WTC11 (cell line): ENCODE measurements around the gene GAK. TPM values are rescaled to one million over a fixed set of nuclear protein-coding genes. Genes with fewer than 3 reads are reported as not detected.

Experiments used
- ATAC-seq: fragments of 200-7000 bp; cut with Tn5 transposase; 2 replicates; pipeline ENCODE4 v1.10.0; 2021; ENCODE audit warnings: mild to moderate bottlenecking, moderate library complexity
- CTCF ChIA-PET: fragments of 300-600 bp; sonication (Branson Sonifier 250); formaldehyde crosslinking; loops from one replicate; lab custom pipeline; 2021; ENCODE audit warnings: antibody characterized with exemption; lab: Charles Lee
- POLR2A ChIA-PET: fragments of 350-600 bp; sonication (Branson Sonifier 250); formaldehyde crosslinking; loops from one replicate; lab custom pipeline; 2021; ENCODE audit warnings: antibody characterized with exemption; lab: Charles Lee
- DNase-seq: peaks from one replicate; pipeline ENCODE4 v3.0.0; 2021; ENCODE audit warnings: low spot score
- H3K27ac Mint-ChIP-seq: 2 replicates; pipeline ENCODE4 v1.8.0; 2021; ENCODE audit warnings: mixed read lengths
- H3K27me3 Mint-ChIP-seq: 2 replicates; pipeline ENCODE4 v1.8.0; 2021; ENCODE audit warnings: low read depth, mild to moderate bottlenecking, moderate library complexity, mixed read lengths
- H3K36me3 Mint-ChIP-seq: 2 replicates; pipeline ENCODE4 v1.8.0; 2021; ENCODE audit warnings: mixed read lengths
- H3K4me1 Mint-ChIP-seq: 2 replicates; pipeline ENCODE4 v1.8.0; 2022; ENCODE audit warnings: mixed read lengths
- H3K4me3 Mint-ChIP-seq: 2 replicates; pipeline ENCODE4 v1.8.0; 2021; ENCODE audit warnings: mild to moderate bottlenecking, moderate library complexity, mixed read lengths
- H3K9me3 Mint-ChIP-seq: 2 replicates; pipeline ENCODE4 v1.8.0; 2021; ENCODE audit warnings: mixed read lengths
- ARID4B ChIP-seq: sonication (generic); formaldehyde crosslinking; IDR thresholded peaks from 2 replicates; pipeline ENCODE4 v1.8.0; 2023; ENCODE audit warnings: missing genetic modification reagents, mild to moderate bottlenecking, borderline replicate concordance
- ATF2 ChIP-seq: sonication (generic); formaldehyde crosslinking; IDR thresholded peaks from 2 replicates; pipeline ENCODE4 v1.8.1; 2022; ENCODE audit warnings: low read depth, missing genetic modification reagents, borderline replicate concordance
- CBFB ChIP-seq: sonication (generic); formaldehyde crosslinking; IDR thresholded peaks from 2 replicates; pipeline ENCODE4 v1.8.1; 2022; ENCODE audit warnings: mild to moderate bottlenecking, low read depth, missing genetic modification reagents
- CTCF ChIP-seq: fragments of 200-600 bp; IDR thresholded peaks from 2 replicates; pipeline ENCODE4 v1.8.0; 2022; ENCODE audit warnings: antibody characterized with exemption
- E2F4 ChIP-seq: sonication (generic); formaldehyde crosslinking; IDR thresholded peaks from 2 replicates; pipeline ENCODE4 v1.8.1; 2022; ENCODE audit warnings: low read depth, mild to moderate bottlenecking, moderate library complexity, missing genetic modification reagents, borderline replicate concordance
- E2F5 ChIP-seq: sonication (generic); formaldehyde crosslinking; IDR thresholded peaks from 2 replicates; pipeline ENCODE4 v1.8.1; 2022; ENCODE audit warnings: mild to moderate bottlenecking, moderate library complexity, missing genetic modification reagents
- EMX1 ChIP-seq: fragments of 250-450 bp; sonication (Bioruptor Pico); IDR thresholded peaks from 2 replicates; pipeline ENCODE4 v1.8.0; 2021; ENCODE audit warnings: mild to moderate bottlenecking
- ESRRA ChIP-seq: sonication (generic); formaldehyde crosslinking; IDR thresholded peaks from 2 replicates; pipeline ENCODE4 v1.8.1; 2022; ENCODE audit warnings: mild to moderate bottlenecking, missing genetic modification reagents, borderline replicate concordance
- FOXP1 ChIP-seq: sonication (generic); formaldehyde crosslinking; IDR thresholded peaks from 2 replicates; pipeline ENCODE4 v1.8.0; 2022; ENCODE audit warnings: missing genetic modification reagents, mild to moderate bottlenecking, moderate library complexity, borderline replicate concordance
- IRF2 ChIP-seq: sonication (generic); formaldehyde crosslinking; IDR thresholded peaks from 2 replicates; pipeline ENCODE4 v1.8.0; 2022; ENCODE audit warnings: low read depth, missing genetic modification reagents, borderline replicate concordance
- PRRX2 ChIP-seq: fragments of 250-450 bp; sonication (Bioruptor Pico); IDR thresholded peaks from 2 replicates; pipeline ENCODE4 v1.8.0; 2021; ENCODE audit warnings: mild to moderate bottlenecking
- RORB ChIP-seq: fragments of 250-450 bp; sonication (Bioruptor Pico); IDR thresholded peaks from 2 replicates; pipeline ENCODE4 v1.9.0; 2021; ENCODE audit warnings: mild to moderate bottlenecking
- SMAD4 ChIP-seq: sonication (generic); formaldehyde crosslinking; IDR thresholded peaks from 2 replicates; pipeline ENCODE4 v1.8.0; 2022; ENCODE audit warnings: mild to moderate bottlenecking, missing genetic modification reagents
- ZNF396 ChIP-seq: fragments of 250-450 bp; sonication (Bioruptor Pico); IDR thresholded peaks from 2 replicates; pipeline ENCODE4 v1.8.0; 2021; ENCODE audit warnings: mild to moderate bottlenecking, moderate library complexity, borderline replicate concordance
- ZNF671 ChIP-seq: fragments of 250-450 bp; sonication (Bioruptor Pico); IDR thresholded peaks from 2 replicates; pipeline ENCODE4 v1.8.0; 2021; ENCODE audit warnings: mild to moderate bottlenecking
- total RNA-seq: library from RNA; stranded (reverse); gene quantifications from 3 replicates; pipeline ENCODE4 v1.2.3, GENCODE V29; 2021

The GAK gene
- total RNA-seq, 1 experiment from 2014 or later, result 121 TPM

- no peak for ATAC-seq
- peaks cover 19% of the 10 kb centered on the region for H3K36me3 Mint-ChIP-seq
- CTCF ChIA-PET, result no interaction called here
These were observed 56.2 kb downstream of the GAK start for GRCh38 chr4:875818-876423.

GRCh38 chr4:874971-875817 lies 56.9 kb downstream of the GAK start:
- TF ChIP-seq ATF2, result no peak
- TF ChIP-seq, all 79 proteins: peak for 0
- Mint-ChIP-seq H3K4me1 (no peaks in the 10 kb centered on the region), H3K9me3 (no peaks in the 10 kb centered on the region), H3K27me3 (no peaks in the 10 kb centered on the region), H3K27ac (no peak overlapping the region; the same call in 1 of the 2 replicates), H3K36me3 (peaks cover 25% of the 10 kb centered on the region), H3K4me3 (no peak overlapping the region)
- ChIA-PET POLR2A (no interaction called here), CTCF (no interaction called here)
- no peak for ATAC-seq
- DNase-seq, result no peak

More at GRCh38 chr4:875818-876423, 56.2 kb downstream of the GAK start:
- no peak overlapping the region for H3K4me3 Mint-ChIP-seq
- no peak for DNase-seq
- no peaks in the 10 kb centered on the region for H3K27me3 Mint-ChIP-seq
- H3K27ac Mint-ChIP-seq, result no peak overlapping the region
- no peaks in the 10 kb centered on the region for H3K9me3 Mint-ChIP-seq
- no peaks in the 10 kb centered on the region for H3K4me1 Mint-ChIP-seq
- POLR2A ChIA-PET, result no interaction called here
- TF ChIP-seq ZNF671 (CRISPR knock-in tag) (no peak), E2F5 (CRISPR knock-in tag) (no peak), ZNF396 (CRISPR knock-in tag) (no peak), E2F4 (no peak), SMAD4 (CRISPR knock-in tag) (no peak)
- TF ChIP-seq, all 79 proteins: peak for 0

- ATAC-seq (no peak), DNase-seq (no peak)
- Mint-ChIP-seq H3K4me1 (no peaks in the 10 kb centered on the region), H3K36me3 (peaks cover 30% of the 10 kb centered on the region), H3K27me3 (no peaks in the 10 kb centered on the region), H3K9me3 (peaks cover 11% of the 10 kb centered on the region), H3K4me3 (no peak overlapping the region), H3K27ac (no peak overlapping the region)
- POLR2A ChIA-PET, result no interaction called here
- TF ChIP-seq FOXP1 (CRISPR knock-in tag) (no peak), IRF2 (CRISPR knock-in tag) (no peak), CBFB (CRISPR knock-in tag) (no peak), EMX1 (CRISPR knock-in tag) (no peak), ARID4B (CRISPR knock-in tag) (no peak), PRRX2 (CRISPR knock-in tag) (no peak), CTCF (no peak), RORB (no peak), ESRRA (CRISPR knock-in tag) (no peak)
- CTCF ChIA-PET, result no interaction called here
These were observed 58.1 kb downstream of the GAK start for GRCh38 chr4:874056-874455.
